ENCODE measurements around the gene ZNHIT1. TPM values are rescaled to one million over a fixed set of nuclear protein-coding genes. Genes with fewer than 3 reads are reported as not detected.
"Not testable (repeated sequence)": the region's sequence is repeated elsewhere in the genome, so short reads cannot be mapped to it uniquely, and the experiment has no call there.

ZNHIT1 gene
- total and polyA plus RNA-seq, 2 experiments from 2014 or later = 86.7 to 109 TPM

DNA sequence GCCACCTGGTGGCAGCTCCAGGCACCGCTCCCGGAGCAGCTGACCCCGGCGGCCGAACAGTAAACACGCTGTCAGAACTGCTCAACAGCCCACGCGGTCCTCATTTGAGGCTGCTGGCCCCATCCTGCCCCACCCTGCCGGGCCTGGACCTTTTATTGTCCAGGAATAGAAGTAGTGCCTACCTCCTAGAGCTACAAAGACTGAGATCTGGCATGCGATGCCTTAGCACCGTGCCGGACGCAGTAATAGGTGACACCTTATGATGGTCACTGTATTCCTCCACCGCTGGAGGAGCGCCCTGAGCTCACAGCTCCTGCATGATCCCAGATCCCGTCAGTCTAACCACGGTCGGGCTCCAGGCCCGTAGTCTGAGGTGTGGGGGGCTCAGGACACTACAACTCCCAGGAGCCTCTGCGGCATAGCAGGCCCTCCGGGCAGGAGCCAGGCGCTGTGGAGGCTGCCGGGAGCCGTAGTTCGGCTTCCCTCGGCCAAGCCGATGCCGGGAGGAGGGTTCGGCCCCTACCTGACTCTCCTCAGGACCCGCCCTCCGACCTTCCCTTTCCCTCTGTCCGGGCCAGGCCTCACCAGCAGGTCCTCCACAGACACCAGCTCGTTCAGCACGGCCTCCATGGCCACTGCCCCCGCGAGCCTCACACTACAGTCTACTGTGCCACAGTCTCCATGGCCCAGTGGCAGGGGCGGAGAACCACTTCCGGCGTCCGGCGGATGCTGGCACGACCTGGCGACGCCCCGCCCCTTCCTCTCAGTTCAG, 26.6 kb downstream of the ZNHIT1 start, which contains the start of gene FIS1:
TSS of gene FIS1 (minus strand) at position 707 of the 772 bp plus-strand sequence. CDS start at position 630, 77 bp downstream.
- TF ChIP-seq, protein P1, sequence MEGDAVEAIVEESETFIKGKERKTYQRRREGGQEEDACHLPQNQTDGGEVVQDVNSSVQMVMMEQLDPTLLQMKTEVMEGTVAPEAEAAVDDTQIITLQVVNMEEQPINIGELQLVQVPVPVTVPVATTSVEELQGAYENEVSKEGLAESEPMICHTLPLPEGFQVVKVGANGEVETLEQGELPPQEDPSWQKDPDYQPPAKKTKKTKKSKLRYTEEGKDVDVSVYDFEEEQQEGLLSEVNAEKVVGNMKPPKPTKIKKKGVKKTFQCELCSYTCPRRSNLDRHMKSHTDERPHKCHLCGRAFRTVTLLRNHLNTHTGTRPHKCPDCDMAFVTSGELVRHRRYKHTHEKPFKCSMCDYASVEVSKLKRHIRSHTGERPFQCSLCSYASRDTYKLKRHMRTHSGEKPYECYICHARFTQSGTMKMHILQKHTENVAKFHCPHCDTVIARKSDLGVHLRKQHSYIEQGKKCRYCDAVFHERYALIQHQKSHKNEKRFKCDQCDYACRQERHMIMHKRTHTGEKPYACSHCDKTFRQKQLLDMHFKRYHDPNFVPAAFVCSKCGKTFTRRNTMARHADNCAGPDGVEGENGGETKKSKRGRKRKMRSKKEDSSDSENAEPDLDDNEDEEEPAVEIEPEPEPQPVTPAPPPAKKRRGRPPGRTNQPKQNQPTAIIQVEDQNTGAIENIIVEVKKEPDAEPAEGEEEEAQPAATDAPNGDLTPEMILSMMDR (IDR thresholded peaks at IDR 0.05; ENCODE audit: low read depth, low read length) = peak; percentile 90
- Histone ChIP-seq H3K27ac (peak within 1 kb of the TSS; percentile 92), H3K27me3 (no peaks in the 10 kb centered on the region), H3K36me3 (peaks cover 8% of the 10 kb centered on the region), H3K9me3 (ENCODE audit: low read depth) (no peaks in the 10 kb centered on the region), H3K4me1 (ENCODE audit: low read depth) (peaks cover 10% of the 10 kb centered on the region), H3K4me3 (peak within 1 kb of the TSS; percentile 81)
- DNase-seq (ENCODE audit: low read depth in 1 of 2, low spot score in 1 of 2) = peak; percentile 92 to 96

DNA sequence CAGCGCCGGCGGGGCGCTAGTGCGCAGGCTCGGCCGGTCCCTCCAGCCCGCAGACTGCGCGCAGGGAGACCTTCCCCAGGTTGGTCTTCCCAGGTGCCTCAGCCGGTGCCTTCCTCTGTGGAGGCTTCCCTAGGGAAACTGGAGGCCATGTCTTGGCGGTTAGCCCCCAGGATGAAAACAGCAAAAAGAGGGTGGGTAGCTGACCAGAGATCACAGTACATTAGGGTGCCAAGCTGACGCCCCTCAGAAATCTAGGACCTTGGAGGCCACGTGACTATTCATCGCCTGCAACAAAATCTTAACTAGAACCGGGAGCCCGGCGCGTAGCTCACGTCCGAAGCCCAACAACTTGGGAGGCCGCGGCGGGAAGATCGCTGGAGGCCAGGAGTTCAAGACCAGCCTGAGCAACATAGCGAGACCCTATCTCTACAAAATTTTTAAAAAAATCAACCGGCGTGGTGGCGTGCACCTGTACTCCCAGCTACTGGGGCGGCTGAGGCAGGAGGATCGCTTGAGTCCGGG, 27.2 kb downstream of the ZNHIT1 start:
- Histone ChIP-seq H3K4me3 (peak overlapping the region; percentile 81), H3K27ac (peak overlapping the region; percentile 92), H3K9me3 (ENCODE audit: low read depth) (no peaks in the 10 kb centered on the region), H3K4me1 (ENCODE audit: low read depth) (peaks cover 10% of the 10 kb centered on the region), H3K27me3 (no peaks in the 10 kb centered on the region), H3K36me3 (peaks cover 3% of the 10 kb centered on the region)
- TF ChIP-seq, protein P1 (IDR thresholded peaks at IDR 0.05; ENCODE audit: low read depth, low read length) = no peak
- DNase-seq (ENCODE audit: low read depth in 1 of 2, low spot score in 1 of 2) = no peak

DNA sequence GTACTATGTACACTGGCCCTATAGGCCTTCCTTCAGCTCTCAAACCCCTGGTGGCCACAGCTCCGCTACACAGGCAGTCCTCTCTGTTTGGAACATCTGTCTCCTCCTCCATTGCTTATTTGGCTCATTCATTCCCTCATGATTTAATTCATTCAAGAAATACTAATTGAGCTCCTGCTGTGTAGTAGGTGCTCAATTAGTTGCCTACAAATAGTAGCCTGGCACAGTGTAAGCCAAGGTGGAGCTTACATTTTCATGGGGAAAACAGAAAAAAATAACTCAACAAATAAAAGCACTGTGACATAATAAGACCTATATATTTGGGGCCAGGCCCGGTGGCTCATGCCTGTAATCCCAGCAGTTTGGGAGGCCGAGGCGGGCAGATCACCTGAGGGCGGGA, 30.3 kb downstream of the ZNHIT1 start:
- no peaks in the 10 kb centered on the region for H3K27me3 ChIP-seq
- peaks cover 3% of the 10 kb centered on the region for H3K36me3 ChIP-seq
- H3K4me1 ChIP-seq (ENCODE audit: low read depth) = peaks cover 10% of the 10 kb centered on the region
- no peak for DNase-seq (ENCODE audit: low read depth in 1 of 2, low spot score in 1 of 2)
- TF ChIP-seq, protein P1 (IDR thresholded peaks at IDR 0.05; ENCODE audit: low read depth, low read length) = no peak
- H3K27ac ChIP-seq = no peak overlapping the region
- H3K4me3 ChIP-seq = no peak overlapping the region
- H3K9me3 ChIP-seq (ENCODE audit: low read depth) = no peaks in the 10 kb centered on the region

DNA sequence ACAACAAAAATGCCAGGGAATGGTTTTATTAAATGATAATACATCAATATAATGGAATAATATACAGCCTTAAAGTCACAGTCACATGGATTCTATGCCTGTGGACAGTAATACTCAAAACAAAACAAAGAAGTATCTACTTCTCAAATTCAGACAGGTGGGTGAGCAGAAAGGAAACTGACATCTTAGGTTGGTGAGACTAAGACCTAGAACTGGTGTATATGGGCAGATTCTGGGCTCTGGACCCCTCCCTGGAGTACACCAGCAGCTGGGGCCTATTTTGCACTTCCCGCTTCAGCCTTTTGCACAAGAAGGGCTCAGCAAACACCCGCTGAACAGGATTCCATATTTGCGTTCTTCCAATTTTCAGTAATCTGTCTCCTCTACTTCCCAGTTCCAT, 32.4 kb downstream of the ZNHIT1 start:
- Histone ChIP-seq H3K27me3 (no peaks in the 10 kb centered on the region), H3K9me3 (ENCODE audit: low read depth) (no peaks in the 10 kb centered on the region), H3K36me3 (peaks cover 3% of the 10 kb centered on the region), H3K4me1 (ENCODE audit: low read depth) (peaks cover under 1% of the 10 kb centered on the region), H3K27ac (no peak overlapping the region), H3K4me3 (no peak overlapping the region)
- DNase-seq (ENCODE audit: low read depth in 1 of 2, low spot score in 1 of 2) = no peak
- TF ChIP-seq, protein P1 (IDR thresholded peaks at IDR 0.05; ENCODE audit: low read depth, low read length) = no peak

DNA sequence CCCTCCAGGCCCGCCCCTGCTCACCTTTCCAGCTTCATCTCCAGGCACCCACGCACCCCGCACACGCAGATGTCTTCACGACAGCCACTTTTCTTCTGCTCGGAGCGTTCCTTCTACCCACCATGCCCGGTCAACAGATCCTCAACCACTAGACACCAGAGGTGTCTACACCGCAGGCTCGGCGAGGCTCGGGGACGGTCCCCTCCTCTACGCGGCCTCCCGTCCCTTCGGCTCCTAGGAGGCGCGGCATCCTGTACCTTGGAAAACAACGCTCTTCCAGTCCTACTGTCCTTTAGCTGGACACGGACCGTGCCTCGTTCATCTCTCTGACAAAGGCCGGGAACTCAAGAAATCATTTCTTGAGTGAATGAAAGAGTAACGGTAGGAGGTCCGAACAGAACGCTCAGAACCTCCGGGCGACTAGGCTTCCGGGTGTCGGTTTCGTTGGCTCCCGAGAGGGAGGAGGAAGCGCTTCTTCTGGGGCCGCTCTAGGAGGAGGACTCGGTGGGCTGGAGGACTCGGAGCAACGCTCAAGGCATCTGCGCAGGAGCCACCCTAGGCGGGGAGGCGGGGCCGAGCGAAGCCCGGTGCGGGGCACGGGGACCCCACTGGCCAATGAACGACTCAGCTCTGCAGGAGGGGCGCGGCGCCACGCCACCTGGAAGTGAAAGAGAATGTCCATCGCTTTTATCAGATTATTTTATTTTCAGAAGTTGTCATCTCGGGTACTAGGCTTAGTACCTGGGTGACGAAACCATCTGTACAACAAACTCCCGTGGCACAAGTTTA, 34.1 kb downstream of the ZNHIT1 start:
- Histone ChIP-seq H3K9me3 (ENCODE audit: low read depth) (no peaks in the 10 kb centered on the region), H3K4me3 (peak overlapping the region; percentile 73), H3K27me3 (no peaks in the 10 kb centered on the region), H3K36me3 (peaks cover 3% of the 10 kb centered on the region), H3K4me1 (ENCODE audit: low read depth) (no peaks in the 10 kb centered on the region), H3K27ac (peak overlapping the region; percentile 72)
- DNase-seq (ENCODE audit: low read depth in 1 of 2, low spot score in 1 of 2) = peak; percentile 99
- TF ChIP-seq, protein P1 (IDR thresholded peaks at IDR 0.05; ENCODE audit: low read depth, low read length) = no peak

DNA sequence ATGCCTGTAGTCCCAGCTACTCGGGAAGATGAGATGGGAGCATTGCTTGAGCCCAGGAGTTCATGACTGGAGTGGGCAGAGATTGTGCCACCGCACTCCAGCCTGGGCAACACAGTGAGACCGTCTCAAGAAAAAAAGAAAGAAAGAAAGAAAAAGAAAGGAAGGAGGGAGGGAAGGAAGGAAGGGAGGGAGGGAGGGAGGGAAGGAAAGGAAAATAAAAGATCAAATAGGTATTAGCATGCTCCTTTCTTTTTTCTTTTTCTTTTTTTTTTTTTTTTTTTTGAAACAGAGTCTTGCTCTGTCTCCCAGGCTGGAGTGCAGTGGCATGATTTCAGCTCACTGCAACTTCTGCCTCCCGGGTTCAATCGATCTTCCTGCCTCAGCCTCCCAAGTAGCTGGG, 35.2 kb downstream of the ZNHIT1 start:
- not testable (repeated sequence) for H3K9me3 ChIP-seq (ENCODE audit: low read depth); H3K36me3 ChIP-seq; H3K27ac ChIP-seq; H3K4me3 ChIP-seq; DNase-seq (ENCODE audit: low read depth in 1 of 2, low spot score in 1 of 2); H3K4me1 ChIP-seq (ENCODE audit: low read depth); H3K27me3 ChIP-seq

Data from cardiac muscle cell (in vitro differentiated cells and primary cell).